KMS-11 (cell line): ENCODE data around the gene PLCB4.

Source experiments
- H2AFZ ChIP-seq: fragments of 200-600 bp; sonication (generic); 2 replicates; pipeline ENCODE4 v1.6.1; 2016; ENCODE audit warnings: antibody characterized with exemption, mixed run types, low read depth
- H3K27ac ChIP-seq: fragments of 200-600 bp; sonication (generic); 2 replicates; pipeline ENCODE4 v1.6.1; 2016; ENCODE audit warnings: mild to moderate bottlenecking, mixed run types
- H3K27me3 ChIP-seq: fragments of 200-600 bp; sonication (generic); 2 replicates; pipeline ENCODE4 v1.6.1; 2017; ENCODE audit warnings: mild to moderate bottlenecking, low read depth, mixed run types, moderate library complexity; ENCODE audit not compliant: insufficient read depth
- H3K36me3 ChIP-seq: fragments of 200-600 bp; sonication (generic); 2 replicates; pipeline ENCODE4 v1.6.1; 2017; ENCODE audit warnings: mild to moderate bottlenecking, mixed run types; ENCODE audit not compliant: insufficient read depth
- H3K4me1 ChIP-seq: fragments of 200-600 bp; sonication (generic); 2 replicates; pipeline ENCODE4 v1.6.1; 2016; ENCODE audit warnings: mild to moderate bottlenecking, low read depth, mixed run types; ENCODE audit not compliant: poor library complexity, severe bottlenecking
- H3K4me2 ChIP-seq: fragments of 200-600 bp; sonication (generic); 2 replicates; pipeline ENCODE4 v1.7.0; 2016; ENCODE audit warnings: mild to moderate bottlenecking, mixed run types
- H3K4me3 ChIP-seq: fragments of 200-600 bp; sonication (generic); IDR thresholded peaks from 2 replicates; pipeline ENCODE4 v1.6.1; 2017; ENCODE audit warnings: low read depth, low read length, mixed read lengths; ENCODE audit not compliant: insufficient read depth
- H3K79me2 ChIP-seq: fragments of 200-600 bp; sonication (generic); 2 replicates; pipeline ENCODE4 v1.6.1; 2016; ENCODE audit warnings: low read depth, mixed run types; ENCODE audit not compliant: insufficient read depth
- H3K9ac ChIP-seq: fragments of 200-600 bp; sonication (generic); 2 replicates; pipeline ENCODE4 v1.6.1; 2016; ENCODE audit warnings: mild to moderate bottlenecking, mixed run types
- H4K20me1 ChIP-seq: fragments of 200-600 bp; sonication (generic); 2 replicates; pipeline ENCODE4 v1.6.1; 2016; ENCODE audit warnings: mild to moderate bottlenecking, mixed run types; ENCODE audit not compliant: insufficient read depth
- CTCF ChIP-seq: fragments of 200-600 bp; sonication (generic); conservative IDR thresholded peaks from 2 replicates; pipeline ENCODE4 v1.6.1; 2017; ENCODE audit warnings: low read depth, mild to moderate bottlenecking, antibody characterized with exemption, low read length, moderate library complexity, mixed read lengths

PLCB4 gene

GRCh38 chr20:9332791-9333479, 264.0 kb downstream of the PLCB4 start:
- peaks cover 17% of the 10 kb centered on the region for H3K4me1 ChIP-seq
- H3K4me2 ChIP-seq: no peak overlapping the region
- H3K36me3 ChIP-seq: no peaks in the 10 kb centered on the region
- no peak overlapping the region for H3K4me3 ChIP-seq
- H3K27me3 ChIP-seq: no peaks in the 10 kb centered on the region
- no peak overlapping the region for H3K9ac ChIP-seq
- TF ChIP-seq CTCF: no peak
- no peak overlapping the region for H2AFZ ChIP-seq
- H3K27ac ChIP-seq: no peak overlapping the region
- H4K20me1 ChIP-seq: no peaks in the 10 kb centered on the region
- H3K79me2 ChIP-seq: no peaks in the 10 kb centered on the region

GRCh38 chr20:9334866-9335265, 266.0 kb downstream of the PLCB4 start:
- no peak overlapping the region for H3K27ac ChIP-seq
- H3K36me3 ChIP-seq: no peaks in the 10 kb centered on the region
- H3K4me1 ChIP-seq: peaks cover 17% of the 10 kb centered on the region
- no peak overlapping the region for H3K9ac ChIP-seq
- H3K27me3 ChIP-seq: no peaks in the 10 kb centered on the region
- no peak for TF ChIP-seq CTCF
- H3K4me2 ChIP-seq: no peak overlapping the region
- no peak overlapping the region for H3K4me3 ChIP-seq
- H2AFZ ChIP-seq: no peak overlapping the region
- no peaks in the 10 kb centered on the region for H4K20me1 ChIP-seq
- no peaks in the 10 kb centered on the region for H3K79me2 ChIP-seq

- Histone ChIP-seq H3K4me3 (no peak overlapping the region), H3K27me3 (no peaks in the 10 kb centered on the region), H4K20me1 (no peaks in the 10 kb centered on the region), H3K4me2 (no peak overlapping the region), H3K36me3 (no peaks in the 10 kb centered on the region), H2AFZ (no peak overlapping the region), H3K79me2 (no peaks in the 10 kb centered on the region), H3K9ac (no peak overlapping the region), H3K4me1 (no peaks in the 10 kb centered on the region), H3K27ac (no peak overlapping the region)
- no peak for TF ChIP-seq CTCF
Observed at GRCh38 chr20:9338101-9338500, 269.2 kb downstream of the PLCB4 start.

GRCh38 chr20:9339708-9340107, 270.8 kb downstream of the PLCB4 start:
- Histone ChIP-seq H3K79me2 (no peaks in the 10 kb centered on the region), H3K4me2 (no peak overlapping the region), H3K27ac (no peak overlapping the region), H3K27me3 (no peaks in the 10 kb centered on the region), H4K20me1 (no peaks in the 10 kb centered on the region), H3K9ac (no peak overlapping the region), H2AFZ (no peak overlapping the region), H3K4me1 (no peaks in the 10 kb centered on the region), H3K36me3 (no peaks in the 10 kb centered on the region), H3K4me3 (no peak overlapping the region)
- TF ChIP-seq CTCF: no peak
